Fibroblast of skin of left biceps (primary cell): ENCODE results near the gene C12orf75.
"Not testable (repeated sequence)": the region's sequence is repeated elsewhere in the genome, so short reads cannot be mapped to it uniquely, and the experiment has no call there.

Experiments used
- DNase-seq, 2 experiments: peaks; one replicate each; pipeline ENCODE4 v3.0.0-alpha.2; 2013; ENCODE audit warnings: low read depth in 2 of 2

C12orf75 gene

DNA sequence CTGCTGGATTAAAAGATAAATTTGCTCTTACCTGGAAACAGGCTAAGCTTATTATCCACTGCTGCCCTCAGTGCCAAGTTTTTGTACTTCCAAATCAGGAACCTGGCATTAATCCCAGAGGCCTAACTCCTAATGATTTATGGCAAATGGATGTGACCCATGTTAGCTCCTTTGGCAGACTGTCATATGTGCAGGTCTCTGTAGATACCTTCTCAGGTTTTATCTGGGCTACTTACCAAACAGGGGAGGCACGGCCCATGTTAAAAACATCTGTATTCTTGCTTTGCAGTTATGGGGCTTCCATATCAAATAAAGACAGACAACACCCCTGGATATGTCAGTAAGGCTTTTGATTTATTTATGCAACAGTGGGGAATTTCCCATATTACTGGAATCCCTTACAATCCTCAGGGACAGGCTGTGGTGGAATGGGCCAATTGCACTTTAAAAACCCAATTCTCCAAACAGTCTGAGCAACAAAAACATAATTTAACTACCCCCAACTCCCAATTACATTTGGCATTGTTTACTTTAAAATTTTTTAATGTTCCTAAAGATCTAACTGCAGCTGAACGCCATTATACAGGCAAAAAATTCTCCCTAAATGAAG lies 19.9 kb upstream of the C12orf75 start:
- not testable (repeated sequence) for DNase-seq

DNA sequence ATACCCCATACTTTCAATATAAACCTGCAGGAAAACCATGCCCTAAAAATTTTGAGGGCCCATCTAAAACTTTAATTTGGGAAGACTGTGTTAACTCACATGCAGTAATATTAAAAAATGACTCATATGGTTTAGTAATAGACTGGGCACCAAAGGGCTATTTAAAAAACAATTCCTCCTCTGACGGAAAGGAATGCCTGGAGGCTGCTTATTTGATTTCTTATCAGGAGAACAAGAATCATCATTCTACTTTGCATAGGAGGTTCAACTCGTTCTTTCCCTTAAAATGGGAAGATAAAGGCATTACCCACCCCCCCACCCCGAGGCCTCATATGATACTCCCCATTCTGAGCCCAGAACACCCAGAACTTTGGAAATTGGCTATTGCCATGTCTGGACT lies 18.6 kb upstream of the C12orf75 start:
- DNase-seq, result not testable (repeated sequence)

- DNase-seq, result not testable (repeated sequence)
These were observed 16.7 kb upstream of the C12orf75 start for GRCh38 chr12:105313755-105314154.

- DNase-seq, result no peak
These were observed 15.4 kb upstream of the C12orf75 start for GRCh38 chr12:105315130-105315529.

DNA sequence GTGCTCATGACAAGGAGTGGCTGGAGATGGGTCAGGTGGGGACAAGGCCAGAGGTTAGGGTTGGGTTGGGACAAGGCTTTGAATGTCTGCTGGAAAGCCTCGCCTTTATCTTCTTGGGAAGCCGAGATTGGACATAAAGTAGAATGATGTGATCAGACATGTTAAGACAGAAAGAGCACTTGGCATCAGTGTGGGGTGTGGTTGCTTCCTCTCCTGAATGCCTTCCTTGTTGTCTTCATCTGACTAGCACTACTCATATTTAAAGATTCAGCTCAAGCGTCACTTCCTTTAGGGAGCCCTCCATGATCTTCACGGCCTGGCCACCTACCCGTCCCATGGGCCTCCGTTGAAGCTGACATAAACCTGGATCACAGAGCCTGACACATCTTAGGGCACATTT lies 14.8 kb upstream of the C12orf75 start:
- DNase-seq, result no peak

DNA sequence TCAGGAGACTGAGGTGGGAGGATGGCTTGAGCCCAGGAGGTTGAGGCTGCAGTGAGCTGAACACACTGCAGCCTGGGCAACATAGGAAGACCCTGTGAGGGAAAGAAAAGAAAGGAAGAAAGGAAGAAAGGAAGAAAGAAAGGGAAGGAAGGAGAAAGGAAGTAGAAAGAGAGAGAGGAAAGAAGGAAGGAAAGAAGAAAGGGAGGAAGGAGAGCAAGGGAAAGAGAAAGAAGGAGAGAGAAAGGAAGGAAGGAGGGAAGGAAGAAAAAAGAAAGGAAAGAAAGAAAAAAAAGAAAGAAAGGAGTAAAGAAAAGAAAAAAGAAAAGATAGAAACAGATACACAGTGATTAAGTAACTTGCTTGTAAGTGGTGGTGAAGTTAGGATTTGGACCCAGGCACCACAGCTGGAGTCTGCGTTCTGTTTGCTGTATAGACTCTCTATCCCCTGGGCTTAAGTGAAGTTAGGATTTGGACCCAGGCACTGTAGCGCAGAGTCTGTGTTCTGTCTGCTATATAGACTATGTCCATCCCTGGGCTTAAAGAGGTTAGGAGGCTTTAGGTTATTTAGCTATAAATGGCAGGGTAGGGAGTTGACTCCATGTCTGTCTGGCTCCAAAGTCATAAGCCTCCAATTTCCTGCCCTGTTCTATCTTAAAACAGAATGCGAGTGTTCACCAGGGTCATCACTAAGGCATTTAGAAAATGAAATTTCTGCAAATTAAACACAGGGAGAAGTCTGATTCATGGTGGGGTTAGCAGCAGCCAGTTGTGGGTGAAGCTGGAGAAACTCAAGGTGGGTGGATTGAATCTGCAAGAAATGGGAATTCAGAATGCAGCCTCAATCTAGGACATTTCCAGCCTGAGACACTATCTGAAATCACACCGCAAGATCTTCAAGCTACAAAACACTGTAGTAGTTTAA lies 13.3 kb upstream of the C12orf75 start:
- peak; percentile 68 to 72 for DNase-seq

GRCh38 chr12:105317942-105318621 lies 12.4 kb upstream of the C12orf75 start:
- DNase-seq, result peak; percentile 82

DNA sequence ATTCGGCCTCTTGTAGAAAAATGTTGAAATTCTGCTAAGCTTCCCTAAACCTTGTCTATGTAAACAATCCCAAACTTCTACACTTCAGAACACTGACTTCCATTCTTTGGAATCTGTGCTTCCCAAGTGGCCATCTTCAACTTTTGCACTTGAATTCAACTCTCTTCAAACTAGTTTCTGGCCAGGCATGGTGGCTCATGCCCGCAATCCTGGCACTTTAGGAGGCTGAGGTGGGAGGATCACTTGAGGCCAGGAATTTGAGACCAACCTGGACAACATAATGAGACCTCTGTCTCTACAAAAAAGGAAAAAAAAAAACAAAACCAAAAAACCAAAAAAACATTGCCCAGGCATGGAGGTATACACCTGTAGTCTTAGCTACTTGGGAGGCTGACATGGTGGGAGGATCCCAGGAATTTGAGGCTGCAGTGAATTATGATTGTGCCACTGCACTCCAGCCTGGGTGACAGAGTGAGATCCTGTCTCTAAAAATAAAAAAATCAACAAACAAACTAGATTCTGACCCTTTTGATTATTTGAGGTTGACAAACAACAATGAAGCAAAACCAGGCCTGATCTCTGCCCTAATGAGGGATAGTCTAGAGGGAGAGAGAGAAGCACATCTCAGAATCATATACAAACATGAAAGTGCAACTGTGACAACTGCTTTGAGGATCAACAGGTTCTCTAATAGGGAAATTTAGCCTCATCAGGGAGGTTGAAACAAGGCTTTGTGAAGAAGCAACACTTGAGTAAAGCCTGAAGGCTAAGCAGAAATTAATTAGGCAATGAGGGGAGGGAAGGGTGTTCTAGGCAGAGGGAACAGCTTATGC lies 11.6 kb upstream of the C12orf75 start:
- no peak for DNase-seq

GRCh38 chr12:105319691-105320209 lies 10.7 kb upstream of the C12orf75 start:
- DNase-seq, result no peak

GRCh38 chr12:105321125-105321524 lies 9.4 kb upstream of the C12orf75 start:
- no peak for DNase-seq

- no peak for DNase-seq
These were observed 8.4 kb upstream of the C12orf75 start for GRCh38 chr12:105322070-105322469.

DNA sequence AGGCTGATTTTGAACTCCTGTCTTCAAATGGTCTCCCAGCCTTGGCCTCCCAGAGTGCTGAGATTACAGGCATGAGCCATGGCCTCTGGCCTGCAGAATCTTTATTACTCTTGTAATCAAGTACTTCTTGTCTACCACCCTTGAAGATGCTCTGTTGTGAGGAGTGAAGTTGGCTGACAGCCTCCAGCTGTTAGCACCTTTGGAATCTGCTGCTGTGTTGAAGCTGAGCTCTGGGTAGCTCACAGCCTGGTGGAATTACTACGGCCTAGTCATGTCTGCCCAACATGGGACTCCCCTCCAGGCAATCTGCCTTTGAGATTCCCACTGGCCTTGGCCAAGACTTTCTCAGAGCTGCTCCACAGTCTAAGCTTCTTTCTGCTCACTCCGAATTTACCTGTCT lies 5.8 kb upstream of the C12orf75 start:
- DNase-seq, result no peak

- DNase-seq, result no peak
These were observed 5.4 kb upstream of the C12orf75 start for GRCh38 chr12:105325117-105325516.

DNA sequence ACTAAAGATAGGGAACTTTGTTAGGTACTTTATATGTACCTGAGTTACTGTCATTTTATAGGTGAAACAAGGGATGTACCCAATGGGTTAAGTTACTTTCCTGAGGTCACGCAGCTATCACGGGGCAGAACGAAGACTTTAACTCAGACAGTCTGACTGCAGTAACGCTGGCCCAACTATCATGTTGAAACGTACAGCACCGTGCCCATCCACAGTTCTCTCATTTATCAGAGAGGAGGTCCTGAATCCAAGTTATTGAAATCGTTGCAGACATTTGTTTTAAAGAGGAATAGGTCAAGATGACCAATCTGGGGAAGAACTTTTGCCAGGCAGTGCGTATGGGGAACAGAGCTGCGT lies 587 bp upstream of the C12orf75 start:
- DNase-seq, result no peak

GRCh38 chr12:105330931-105331804 lies 677 bp downstream of the C12orf75 start:
- no peak for DNase-seq

DNA sequence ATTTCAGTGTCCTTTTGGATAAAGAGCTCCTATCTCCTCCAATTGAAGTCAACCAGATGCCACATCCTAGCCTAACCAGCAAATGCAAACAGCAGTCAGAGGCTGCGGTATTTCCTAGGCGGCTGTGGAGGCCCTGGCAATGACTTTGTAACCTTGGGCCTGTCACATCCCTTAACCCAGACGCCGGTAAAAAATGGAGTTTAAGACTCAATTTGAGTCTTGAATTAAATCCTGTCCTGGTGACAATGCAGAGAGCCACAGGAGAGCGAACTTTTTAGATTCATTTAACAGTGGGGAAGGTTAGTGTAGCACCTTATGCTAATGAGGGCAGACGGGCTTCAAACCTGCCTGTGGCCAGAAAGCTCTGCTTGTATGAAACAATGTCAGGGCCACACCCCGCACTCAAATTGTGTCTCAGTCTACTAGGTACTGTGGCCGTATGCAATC lies 1.3 kb downstream of the C12orf75 start:
- no peak for DNase-seq

GRCh38 chr12:105332286-105332685 lies 1.8 kb downstream of the C12orf75 start:
- DNase-seq, result peak in 1 of 2 experiments; percentile 22

GRCh38 chr12:105332925-105333324 lies 2.4 kb downstream of the C12orf75 start:
- no peak for DNase-seq

GRCh38 chr12:105334001-105334400 lies 3.5 kb downstream of the C12orf75 start:
- peak in 1 of 2 experiments; percentile 54 for DNase-seq

DNA sequence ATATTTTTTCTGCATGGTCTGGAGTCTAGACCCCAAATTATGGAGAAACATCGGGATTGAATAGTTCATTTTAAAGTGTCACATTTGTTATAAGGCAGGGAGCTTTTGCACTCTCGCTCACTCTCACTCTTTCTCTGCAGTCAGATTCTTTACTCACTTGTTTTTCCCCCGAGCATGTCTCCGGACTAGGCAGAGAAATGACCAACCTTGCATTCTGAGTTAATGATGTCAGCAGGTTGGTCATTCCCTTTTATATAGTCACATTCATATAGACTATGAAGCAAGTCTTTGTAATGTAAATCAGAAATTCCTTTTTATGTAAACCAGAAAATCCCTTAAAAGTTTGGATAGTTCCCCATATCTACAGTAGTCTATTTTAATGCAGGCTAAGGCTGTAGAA lies 4.1 kb downstream of the C12orf75 start:
- peak in 1 of 2 experiments; percentile 24 for DNase-seq
